Measurements from ENCODE around the gene TMEM181. TPM values are rescaled to one million over a fixed set of nuclear protein-coding genes. Genes with fewer than 3 reads are reported as not detected.
A peak's percentile ranks its signal among the peaks of the same experiment; 100 is the strongest.

Gene TMEM181
- total and polyA plus RNA-seq, 2 of the 13 experiments (the other 11 are each of a cell fraction or from before 2014, with no cell fraction given), result 59.1 to 108 TPM

DNA sequence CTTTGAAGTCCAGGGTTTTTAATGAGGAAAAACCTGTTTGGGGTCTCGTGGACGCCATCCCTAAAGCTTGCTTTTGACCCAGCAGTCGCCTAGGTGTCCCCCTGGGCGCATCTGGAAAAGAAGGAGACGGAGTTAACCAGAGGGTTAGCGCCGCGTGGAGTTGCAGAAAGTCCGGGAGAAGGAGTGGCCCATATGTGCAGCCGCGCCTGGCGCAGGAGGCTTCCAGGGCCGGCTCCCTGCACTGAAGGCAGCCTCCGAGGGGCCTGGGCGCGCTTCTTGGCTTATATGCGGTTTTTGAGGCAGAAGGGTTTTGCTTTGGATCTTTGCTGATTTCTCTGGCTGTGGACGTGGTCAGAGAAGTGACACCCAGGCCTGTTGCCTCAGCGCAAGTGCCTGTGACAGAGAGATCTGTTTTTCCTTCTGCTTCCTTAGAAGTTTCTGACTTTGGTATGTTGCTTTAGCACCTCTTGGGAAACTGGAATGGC, 987 bp downstream of the TMEM181 start (continued):
- TF ChIP-seq, protein P1, sequence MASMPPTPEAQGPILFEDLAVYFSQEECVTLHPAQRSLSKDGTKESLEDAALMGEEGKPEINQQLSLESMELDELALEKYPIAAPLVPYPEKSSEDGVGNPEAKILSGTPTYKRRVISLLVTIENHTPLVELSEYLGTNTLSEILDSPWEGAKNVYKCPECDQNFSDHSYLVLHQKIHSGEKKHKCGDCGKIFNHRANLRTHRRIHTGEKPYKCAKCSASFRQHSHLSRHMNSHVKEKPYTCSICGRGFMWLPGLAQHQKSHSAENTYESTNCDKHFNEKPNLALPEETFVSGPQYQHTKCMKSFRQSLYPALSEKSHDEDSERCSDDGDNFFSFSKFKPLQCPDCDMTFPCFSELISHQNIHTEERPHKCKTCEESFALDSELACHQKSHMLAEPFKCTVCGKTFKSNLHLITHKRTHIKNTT (CRISPR knock-in tag; IDR thresholded peaks at IDR 0.05), result no peak
- TF ChIP-seq ZNF143 (CRISPR knock-in tag; IDR thresholded peaks at IDR 0.05) (no peak), NR2F2 (IDR thresholded peaks at IDR 0.05; ENCODE audit: borderline replicate concordance, low read depth) (no peak), ZSCAN22 (CRISPR knock-in tag; IDR thresholded peaks at IDR 0.05) (no peak), ISL2 (CRISPR knock-in tag; IDR thresholded peaks at IDR 0.05) (no peak), ZNF616 (CRISPR knock-in tag; IDR thresholded peaks at IDR 0.05; ENCODE audit: low read depth) (no peak), ZNF790 (CRISPR knock-in tag; IDR thresholded peaks at IDR 0.05; ENCODE audit: borderline replicate concordance) (no peak), KMT2B (CRISPR knock-in tag; IDR thresholded peaks at IDR 0.05) (0 out of 2 replicates have a peak, but pooled peaks have one; percentile 12), SSRP1 (CRISPR knock-in tag; IDR thresholded peaks at IDR 0.05) (0 out of 2 replicates have a peak, but pooled peaks have one; percentile 52), SOX6 (IDR thresholded peaks at IDR 0.05) (no peak), SOX6 (CRISPR knock-in tag; IDR thresholded peaks at IDR 0.05) (no peak), RFX5 (IDR thresholded peaks at IDR 0.05; ENCODE audit: low read depth, low read length) (no peak), ZBTB21 (CRISPR knock-in tag; IDR thresholded peaks at IDR 0.05) (no peak), NCOR1 (IDR thresholded peaks at IDR 0.05; ENCODE audit: borderline replicate concordance, low read length) (no peak), ZNF879 (CRISPR knock-in tag; IDR thresholded peaks at IDR 0.05) (peak; percentile 74; the same call in 1 of the 2 replicates), MTA1 (CRISPR knock-in tag; IDR thresholded peaks at IDR 0.05; ENCODE audit: borderline replicate concordance) (no peak), ZNF563 (CRISPR knock-in tag; IDR thresholded peaks at IDR 0.05) (no peak), HNRNPUL1 (IDR thresholded peaks at IDR 0.05; ENCODE audit: low read depth, low read length) (no peak), ZNF850 (CRISPR knock-in tag; conservative IDR thresholded peaks at IDR 0.05) (no peak), NFYC (CRISPR knock-in tag; IDR thresholded peaks at IDR 0.05) (no peak), ATF7 (IDR thresholded peaks at IDR 0.05) (no peak), ATF7 (CRISPR knock-in tag; IDR thresholded peaks at IDR 0.05) (no peak)
- TF ChIP-seq, protein P2, sequence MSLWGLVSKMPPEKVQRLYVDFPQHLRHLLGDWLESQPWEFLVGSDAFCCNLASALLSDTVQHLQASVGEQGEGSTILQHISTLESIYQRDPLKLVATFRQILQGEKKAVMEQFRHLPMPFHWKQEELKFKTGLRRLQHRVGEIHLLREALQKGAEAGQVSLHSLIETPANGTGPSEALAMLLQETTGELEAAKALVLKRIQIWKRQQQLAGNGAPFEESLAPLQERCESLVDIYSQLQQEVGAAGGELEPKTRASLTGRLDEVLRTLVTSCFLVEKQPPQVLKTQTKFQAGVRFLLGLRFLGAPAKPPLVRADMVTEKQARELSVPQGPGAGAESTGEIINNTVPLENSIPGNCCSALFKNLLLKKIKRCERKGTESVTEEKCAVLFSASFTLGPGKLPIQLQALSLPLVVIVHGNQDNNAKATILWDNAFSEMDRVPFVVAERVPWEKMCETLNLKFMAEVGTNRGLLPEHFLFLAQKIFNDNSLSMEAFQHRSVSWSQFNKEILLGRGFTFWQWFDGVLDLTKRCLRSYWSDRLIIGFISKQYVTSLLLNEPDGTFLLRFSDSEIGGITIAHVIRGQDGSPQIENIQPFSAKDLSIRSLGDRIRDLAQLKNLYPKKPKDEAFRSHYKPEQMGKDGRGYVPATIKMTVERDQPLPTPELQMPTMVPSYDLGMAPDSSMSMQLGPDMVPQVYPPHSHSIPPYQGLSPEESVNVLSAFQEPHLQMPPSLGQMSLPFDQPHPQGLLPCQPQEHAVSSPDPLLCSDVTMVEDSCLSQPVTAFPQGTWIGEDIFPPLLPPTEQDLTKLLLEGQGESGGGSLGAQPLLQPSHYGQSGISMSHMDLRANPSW (CRISPR knock-in tag; IDR thresholded peaks at IDR 0.05; ENCODE audit: borderline replicate concordance), result no peak
- TF ChIP-seq, protein P3, sequence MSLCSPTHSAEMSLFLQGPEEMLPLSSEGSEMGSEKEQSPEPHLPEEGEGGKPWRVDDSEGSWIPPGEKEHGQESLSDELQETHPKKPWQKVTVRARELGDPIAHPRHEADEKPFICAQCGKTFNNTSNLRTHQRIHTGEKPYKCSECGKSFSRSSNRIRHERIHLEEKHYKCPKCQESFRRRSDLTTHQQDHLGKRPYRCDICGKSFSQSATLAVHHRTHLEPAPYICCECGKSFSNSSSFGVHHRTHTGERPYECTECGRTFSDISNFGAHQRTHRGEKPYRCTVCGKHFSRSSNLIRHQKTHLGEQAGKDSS (CRISPR knock-in tag; IDR thresholded peaks at IDR 0.05; ENCODE audit: borderline replicate concordance, low read depth), result 0 out of 2 replicates have a peak, but pooled peaks have one; percentile 7
- TF ChIP-seq, protein P4, sequence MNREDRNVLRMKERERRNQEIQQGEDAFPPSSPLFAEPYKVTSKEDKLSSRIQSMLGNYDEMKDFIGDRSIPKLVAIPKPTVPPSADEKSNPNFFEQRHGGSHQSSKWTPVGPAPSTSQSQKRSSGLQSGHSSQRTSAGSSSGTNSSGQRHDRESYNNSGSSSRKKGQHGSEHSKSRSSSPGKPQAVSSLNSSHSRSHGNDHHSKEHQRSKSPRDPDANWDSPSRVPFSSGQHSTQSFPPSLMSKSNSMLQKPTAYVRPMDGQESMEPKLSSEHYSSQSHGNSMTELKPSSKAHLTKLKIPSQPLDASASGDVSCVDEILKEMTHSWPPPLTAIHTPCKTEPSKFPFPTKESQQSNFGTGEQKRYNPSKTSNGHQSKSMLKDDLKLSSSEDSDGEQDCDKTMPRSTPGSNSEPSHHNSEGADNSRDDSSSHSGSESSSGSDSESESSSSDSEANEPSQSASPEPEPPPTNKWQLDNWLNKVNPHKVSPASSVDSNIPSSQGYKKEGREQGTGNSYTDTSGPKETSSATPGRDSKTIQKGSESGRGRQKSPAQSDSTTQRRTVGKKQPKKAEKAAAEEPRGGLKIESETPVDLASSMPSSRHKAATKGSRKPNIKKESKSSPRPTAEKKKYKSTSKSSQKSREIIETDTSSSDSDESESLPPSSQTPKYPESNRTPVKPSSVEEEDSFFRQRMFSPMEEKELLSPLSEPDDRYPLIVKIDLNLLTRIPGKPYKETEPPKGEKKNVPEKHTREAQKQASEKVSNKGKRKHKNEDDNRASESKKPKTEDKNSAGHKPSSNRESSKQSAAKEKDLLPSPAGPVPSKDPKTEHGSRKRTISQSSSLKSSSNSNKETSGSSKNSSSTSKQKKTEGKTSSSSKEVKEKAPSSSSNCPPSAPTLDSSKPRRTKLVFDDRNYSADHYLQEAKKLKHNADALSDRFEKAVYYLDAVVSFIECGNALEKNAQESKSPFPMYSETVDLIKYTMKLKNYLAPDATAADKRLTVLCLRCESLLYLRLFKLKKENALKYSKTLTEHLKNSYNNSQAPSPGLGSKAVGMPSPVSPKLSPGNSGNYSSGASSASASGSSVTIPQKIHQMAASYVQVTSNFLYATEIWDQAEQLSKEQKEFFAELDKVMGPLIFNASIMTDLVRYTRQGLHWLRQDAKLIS (CRISPR knock-in tag; IDR thresholded peaks at IDR 0.05), result no peak

Data from HepG2 (cell line).